ENCODE data around the gene LIMA1.
"Not testable (repeated sequence)": the region's sequence is repeated elsewhere in the genome, so short reads cannot be mapped to it uniquely, and the experiment has no call there.

LIMA1 gene

GRCh38 chr12:50246873-50247612 lies 36.3 kb downstream of the LIMA1 start:
- no peak for DNase-seq

GRCh38 chr12:50246197-50246865 lies 37.0 kb downstream of the LIMA1 start:
- no peak for DNase-seq

GRCh38 chr12:50243507-50243906 lies 39.8 kb downstream of the LIMA1 start:
- no peak for DNase-seq

GRCh38 chr12:50242751-50243191 lies 40.5 kb downstream of the LIMA1 start:
- DNase-seq: no peak

DNA sequence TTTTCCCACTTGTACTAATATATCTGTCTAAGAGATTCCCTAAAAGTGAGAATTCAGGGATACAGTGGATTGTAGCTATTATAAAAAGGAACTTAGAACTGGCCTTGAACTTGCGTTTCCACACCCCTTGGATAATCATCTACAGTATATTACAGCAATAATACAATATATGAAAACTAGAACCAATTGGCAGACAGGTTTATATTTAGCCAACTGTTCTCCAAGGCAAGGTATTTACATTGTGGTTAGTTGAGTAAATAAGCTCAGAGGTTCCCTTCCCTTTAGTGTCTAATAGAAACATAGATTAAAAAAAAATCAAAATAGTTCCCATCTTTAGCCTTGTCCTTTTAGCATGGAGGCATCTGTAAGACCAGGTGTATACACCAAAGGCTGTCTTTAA lies 42.1 kb downstream of the LIMA1 start:
- no peak for DNase-seq

DNA sequence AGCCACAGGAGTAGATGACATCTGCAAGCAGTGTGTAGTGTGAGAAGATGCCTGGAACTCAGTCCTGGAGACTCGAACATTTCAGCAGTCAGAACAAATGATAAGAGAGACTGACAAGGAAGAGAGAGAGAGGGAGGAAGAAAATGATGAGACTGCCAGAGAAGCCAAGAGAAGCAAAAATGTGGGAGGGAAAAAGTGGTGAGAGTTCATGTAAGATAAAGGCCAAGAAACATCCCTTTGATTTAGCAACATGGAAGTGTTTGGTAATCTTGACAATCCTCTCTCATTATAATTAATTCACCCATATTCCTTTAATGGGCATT lies 42.6 kb downstream of the LIMA1 start:
- no peak for DNase-seq

DNA sequence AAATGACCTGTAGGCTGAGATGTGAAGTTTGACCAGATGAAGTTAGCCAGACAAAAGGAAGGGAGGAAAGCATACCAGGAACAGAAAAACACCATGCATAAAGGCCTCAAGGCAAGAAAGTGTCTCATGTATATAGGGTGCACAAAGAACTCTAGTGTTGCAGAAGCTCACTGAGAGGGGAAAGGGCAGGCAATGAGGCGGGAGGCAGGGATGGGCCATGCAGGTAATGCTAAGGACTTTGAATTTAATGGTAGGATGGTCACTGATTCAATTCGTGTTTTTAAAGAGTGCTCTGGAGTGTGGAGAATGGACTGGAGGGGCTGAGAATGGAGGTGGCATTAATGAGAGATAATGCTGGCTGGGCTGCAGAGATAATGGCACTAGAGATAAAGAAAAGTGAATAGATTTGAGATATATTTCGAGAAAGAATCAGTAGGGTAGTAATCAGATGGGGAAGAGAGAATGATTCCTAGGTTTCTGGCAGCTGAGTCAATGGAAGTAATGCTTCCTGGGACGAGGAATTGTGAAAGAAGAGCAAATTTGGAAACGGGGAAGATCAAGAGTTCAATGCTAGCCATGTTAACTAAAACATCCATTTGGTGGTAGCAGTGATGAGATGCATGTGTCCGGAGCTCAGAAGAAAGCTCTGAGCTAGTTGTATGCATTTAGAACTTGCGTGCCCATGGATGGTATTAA lies 43.1 kb downstream of the LIMA1 start:
- no peak for DNase-seq

- no peak for DNase-seq
Measured at GRCh38 chr12:50239355-50239891, 43.9 kb downstream of the LIMA1 start.

- no peak for DNase-seq
Measured at GRCh38 chr12:50234347-50234746, 49.0 kb downstream of the LIMA1 start.

GRCh38 chr12:50232771-50233209 lies 50.5 kb downstream of the LIMA1 start:
- DNase-seq: no peak

DNA sequence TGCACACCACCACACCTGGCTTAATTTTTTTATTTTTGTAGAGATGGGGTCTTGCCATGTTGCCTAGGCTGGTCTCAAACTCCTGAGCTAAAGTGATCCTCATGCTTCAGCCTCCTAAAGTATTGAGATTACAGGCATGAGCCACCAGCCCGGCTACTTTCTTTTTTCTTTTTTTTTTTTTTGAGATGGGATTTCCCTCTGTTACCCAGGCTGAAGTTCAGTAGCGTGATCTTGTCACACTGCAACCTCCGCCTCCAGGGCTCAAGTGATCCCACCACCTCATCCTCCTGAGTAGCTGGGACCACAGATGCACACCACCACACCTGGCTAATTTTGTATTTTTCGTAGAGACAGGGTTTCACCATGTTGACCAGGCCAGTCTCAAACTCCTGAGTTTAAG lies 51.1 kb downstream of the LIMA1 start:
- DNase-seq: no peak

GRCh38 chr12:50231346-50231745 lies 52.0 kb downstream of the LIMA1 start:
- no peak for DNase-seq

GRCh38 chr12:50230217-50230616 lies 53.1 kb downstream of the LIMA1 start:
- DNase-seq: no peak

GRCh38 chr12:50224026-50224692 lies 59.2 kb downstream of the LIMA1 start:
- peak; percentile 36 for DNase-seq

- DNase-seq: no peak
Measured at GRCh38 chr12:50222275-50222783, 61.0 kb downstream of the LIMA1 start.

DNA sequence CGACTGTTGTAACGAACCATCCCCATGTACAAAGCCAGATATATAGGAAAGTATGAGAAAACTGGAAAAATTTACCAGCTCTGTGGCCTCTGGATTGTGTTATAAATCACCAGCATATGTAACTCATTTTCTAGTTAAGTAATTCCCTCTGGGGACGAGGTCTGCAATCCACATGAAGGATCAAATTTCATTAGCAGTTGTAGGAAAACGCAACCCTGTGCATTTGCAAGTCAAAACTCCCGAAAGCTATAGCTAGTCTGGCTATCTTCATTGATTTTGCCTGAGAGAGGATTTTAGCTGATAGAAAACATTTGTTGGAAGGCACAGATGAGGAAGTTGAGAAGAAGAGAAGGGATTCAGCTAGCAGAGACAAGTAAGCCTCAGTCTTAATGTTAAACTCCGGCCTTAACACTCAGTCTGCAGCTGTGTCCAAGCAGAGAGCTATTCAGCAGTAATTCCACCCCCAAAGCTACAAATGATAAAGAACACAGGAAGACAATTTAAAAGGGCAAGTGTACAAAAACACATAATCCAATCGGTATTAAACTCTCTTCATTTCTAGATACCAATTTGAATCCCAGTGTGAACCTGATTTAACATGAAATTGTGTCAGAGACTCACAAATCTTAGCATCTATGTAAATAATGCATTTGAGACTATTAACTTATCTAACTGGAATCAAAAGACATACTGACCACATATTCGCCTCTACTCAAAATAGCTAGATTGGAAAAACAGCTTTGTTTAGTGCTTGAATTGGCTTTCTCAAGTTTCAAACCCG lies 61.9 kb downstream of the LIMA1 start:
- no peak for DNase-seq

- DNase-seq: no peak
Measured at GRCh38 chr12:50220363-50220995, 62.8 kb downstream of the LIMA1 start.

- no peak for DNase-seq
Measured at GRCh38 chr12:50219544-50219943, 63.8 kb downstream of the LIMA1 start.

DNA sequence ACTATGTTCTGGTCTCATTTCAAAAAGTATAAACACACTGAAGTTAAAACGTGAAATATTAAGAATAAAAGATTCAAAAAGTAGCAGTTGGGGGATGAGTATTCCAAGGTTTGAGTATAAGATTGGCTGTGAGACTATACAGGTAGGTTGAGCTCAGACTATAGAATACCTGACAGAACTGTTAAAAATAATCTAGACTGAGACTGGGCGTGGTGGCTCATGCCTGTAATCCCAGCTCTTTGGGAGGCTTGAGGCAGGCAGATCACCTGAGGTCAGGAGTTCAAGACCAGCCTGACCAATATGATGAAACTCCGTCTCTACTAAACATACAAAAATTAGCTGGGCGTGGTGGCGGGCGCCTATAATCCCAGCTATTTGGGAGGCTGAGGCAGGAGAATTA lies 64.3 kb downstream of the LIMA1 start:
- not testable (repeated sequence) for DNase-seq

GRCh38 chr12:50218386-50218785 lies 64.9 kb downstream of the LIMA1 start:
- DNase-seq: no peak

DNA sequence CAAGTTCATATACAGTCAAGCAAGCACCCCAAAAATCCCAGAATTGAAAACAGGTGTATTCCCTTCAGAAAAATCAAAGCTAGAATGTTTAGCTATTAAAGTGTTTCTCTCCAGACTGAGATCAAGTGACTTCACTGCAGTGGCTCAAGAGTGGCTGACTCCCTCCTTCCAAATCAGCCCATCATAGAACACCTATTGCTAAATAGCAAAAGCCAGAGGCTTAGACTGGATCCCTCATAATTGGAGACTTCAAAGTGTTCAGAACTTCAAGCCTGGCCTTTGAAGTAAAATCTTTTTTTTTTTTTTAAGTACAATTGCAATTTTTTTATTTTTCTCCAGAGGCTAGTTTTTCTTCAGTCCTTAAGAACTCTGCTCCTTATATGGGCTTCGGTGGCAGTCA lies 66.1 kb downstream of the LIMA1 start:
- DNase-seq: no peak

GRCh38 chr12:50215033-50215432 lies 68.3 kb downstream of the LIMA1 start:
- no peak for DNase-seq

Data from activated naive CD4-positive, alpha-beta T cell treated with anti-CD3 and anti-CD28 coated beads, Interleukin-2, amount 50 U/mL, for 16 hours (primary cell).